BLaER1 treated with 17β-estradiol and CSF1 and Interleukin-3, amounts not matched to agents 10 nM and 100 nM (cell line): ENCODE data around the gene ATF7IP.
A peak's percentile ranks its signal among the peaks of the same experiment; 100 is the strongest.
"Not testable (repeated sequence)": the region's sequence is repeated elsewhere in the genome, so short reads cannot be mapped to it uniquely, and the experiment has no call there.

Experiments
- H3K27ac ChIP-seq, 11 experiments: shearing (Covaris generic); formaldehyde crosslinking; 2 replicates each; pipeline ENCODE4 v1.8.1; 2022
- H3K27me3 ChIP-seq, 11 experiments: shearing (Covaris generic); formaldehyde crosslinking; 2 replicates each; pipeline ENCODE4 v1.8.1; 2022
- H3K36me3 ChIP-seq, 11 experiments: shearing (Covaris generic); formaldehyde crosslinking; 2 replicates each; pipeline ENCODE4 v1.8.1; 2022
- H3K4me1 ChIP-seq, 10 experiments: shearing (Covaris generic); formaldehyde crosslinking; 2 replicates each; pipeline ENCODE4 v1.8.1; 2022
- H3K4me2 ChIP-seq, 11 experiments: shearing (Covaris generic); formaldehyde crosslinking; 2 replicates each; pipeline ENCODE4 v1.8.1; 2022
- H3K4me3 ChIP-seq, 10 experiments: shearing (Covaris generic); formaldehyde crosslinking; 2 replicates each; pipeline ENCODE4 v1.8.1; 2022
- H3K9ac ChIP-seq, 11 experiments: shearing (Covaris generic); formaldehyde crosslinking; 2 replicates each; pipeline ENCODE4 v1.8.1; 2022
- H3K9me3 ChIP-seq, 11 experiments: shearing (Covaris generic); formaldehyde crosslinking; replicated peaks in 1 of 11; 2 replicates each; pipeline ENCODE4 v1.8.1; 2022
- H4K20me1 ChIP-seq, 11 experiments: shearing (Covaris generic); formaldehyde crosslinking; 2 replicates each; pipeline ENCODE4 v1.8.1; 2022
- Cebpa-rat ChIP-seq, 11 experiments: shearing (Covaris generic); IDR thresholded peaks; 2 replicates each; pipeline ENCODE4 v1.8.1; 2022

ATF7IP gene

GRCh38 chr12:14340371-14340770 lies 25.1 kb upstream of the ATF7IP start:
- no peak for TF ChIP-seq Cebpa-rat (IDR thresholded peaks at IDR 0.05)
- Histone ChIP-seq H3K4me2 (no peak overlapping the region), H3K27me3 (no peaks in the 10 kb centered on the region), H3K4me3 (no peak overlapping the region), H3K27ac (no peak overlapping the region), H4K20me1 (no peaks in the 10 kb centered on the region), H3K4me1 (no peaks in the 10 kb centered on the region), H3K9me3 (peaks cover 64 to 96% (median 76%) of the 10 kb centered on the region in 11 experiments), H3K9ac (no peak overlapping the region), H3K36me3 (no peaks in the 10 kb centered on the region; a peak in 1 of 22 replicates)

DNA sequence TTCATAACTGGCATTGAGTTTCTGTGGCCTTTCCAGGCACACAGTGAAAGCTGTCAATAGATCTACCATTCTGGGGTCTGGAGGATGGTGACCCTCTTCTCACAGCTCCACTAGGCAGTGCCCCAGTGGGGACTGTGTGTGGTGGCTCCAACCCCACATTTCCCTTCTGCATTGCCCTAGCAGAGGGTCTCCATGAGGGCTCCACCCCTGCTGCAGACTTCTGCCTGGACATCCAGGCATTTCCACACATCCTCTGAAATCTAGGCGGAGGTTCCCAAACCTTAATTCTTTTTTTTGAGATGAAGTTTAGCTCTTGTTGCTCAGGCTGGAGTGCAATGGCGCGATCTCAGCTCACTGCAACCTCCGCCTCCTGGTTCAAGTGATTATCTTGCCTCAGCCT lies 14.0 kb upstream of the ATF7IP start:
- H4K20me1 ChIP-seq, H3K4me1 ChIP-seq, H3K27me3 ChIP-seq, H3K4me2 ChIP-seq, H3K36me3 ChIP-seq, H3K27ac ChIP-seq, H3K9ac ChIP-seq: not testable (repeated sequence)
- Histone ChIP-seq H3K4me3 (peak overlapping the region in 3 of 10 experiments; percentile 14 to 19 (median 17); a peak in 3 of 20 replicates), H3K9me3 (peaks cover 78 to 93% (median 85%) of the 10 kb centered on the region in 11 experiments)

DNA sequence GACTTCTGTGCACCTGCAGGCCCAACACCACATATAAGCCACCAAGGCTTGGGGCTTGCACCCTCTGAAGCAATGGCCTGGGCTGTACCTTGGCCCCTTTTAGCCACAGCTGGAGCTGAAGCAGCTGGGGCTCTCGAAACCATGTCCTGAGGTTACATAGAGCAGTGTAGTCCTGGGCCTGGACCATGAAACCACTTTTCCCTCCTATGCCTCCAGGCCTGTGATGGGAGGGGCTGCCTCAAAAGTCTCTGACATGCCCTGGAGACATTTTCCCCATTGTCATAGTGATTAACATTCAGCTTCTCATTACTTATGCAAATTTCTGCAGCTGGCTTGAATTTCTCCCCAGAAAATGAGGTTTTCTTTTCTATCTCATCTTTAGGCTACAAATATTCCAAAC lies 13.4 kb upstream of the ATF7IP start:
- peaks cover 74 to 93% (median 86%) of the 10 kb centered on the region in 11 experiments for H3K9me3 ChIP-seq

GRCh38 chr12:14354665-14355064 lies 10.8 kb upstream of the ATF7IP start:
- peaks cover 51 to 93% (median 74%) of the 10 kb centered on the region in 11 experiments for H3K9me3 ChIP-seq
- H4K20me1 ChIP-seq, H3K4me3 ChIP-seq, H3K4me2 ChIP-seq, H3K9ac ChIP-seq, H3K4me1 ChIP-seq, H3K36me3 ChIP-seq, H3K27ac ChIP-seq, H3K27me3 ChIP-seq: not testable (repeated sequence)

More for the DNA sequence above, 13.4 kb upstream of the ATF7IP start:
- H3K36me3 ChIP-seq, H3K27me3 ChIP-seq, H3K27ac ChIP-seq, H3K4me1 ChIP-seq, H3K9ac ChIP-seq, H3K4me2 ChIP-seq, H4K20me1 ChIP-seq: not testable (repeated sequence)
- peak overlapping the region in 3 of 10 experiments; percentile 14 to 19 (median 17); a peak in 4 of 20 replicates for H3K4me3 ChIP-seq

- no peak for TF ChIP-seq Cebpa-rat (IDR thresholded peaks at IDR 0.05)
- no peak overlapping the region for H3K27ac ChIP-seq
- H3K4me1 ChIP-seq, result no peaks in the 10 kb centered on the region
- no peaks in the 10 kb centered on the region; a peak in 1 of 22 replicates for H3K36me3 ChIP-seq
- no peak overlapping the region for H3K9ac ChIP-seq
- no peaks in the 10 kb centered on the region for H4K20me1 ChIP-seq
- H3K27me3 ChIP-seq, result no peaks in the 10 kb centered on the region
- H3K9me3 ChIP-seq, result peaks cover 43 to 93% (median 66%) of the 10 kb centered on the region in 11 experiments
- no peak overlapping the region for H3K4me2 ChIP-seq
- H3K4me3 ChIP-seq, result no peak overlapping the region
Observed at GRCh38 chr12:14356147-14356546, 9.3 kb upstream of the ATF7IP start.

DNA sequence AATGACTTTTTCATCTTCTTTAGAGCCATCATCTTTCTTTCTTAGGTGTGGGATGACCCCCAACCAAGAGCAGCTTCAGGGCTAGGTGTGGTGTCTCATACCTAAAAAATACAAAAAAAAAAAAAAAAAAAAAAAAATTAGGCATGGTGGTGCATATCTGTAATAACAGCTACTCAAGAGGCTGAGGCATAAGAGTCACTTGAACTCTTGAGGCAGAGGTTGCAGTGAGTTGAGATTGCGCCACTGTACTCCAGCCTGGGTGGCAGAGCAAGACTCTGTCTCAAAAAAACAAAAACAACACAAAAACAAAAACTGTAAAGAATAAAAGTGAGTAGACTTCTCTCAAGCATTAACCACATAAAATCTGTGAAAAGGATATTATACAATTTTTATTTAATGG lies 8.0 kb upstream of the ATF7IP start:
- Histone ChIP-seq H3K27ac (no peak overlapping the region), H3K27me3 (no peaks in the 10 kb centered on the region), H3K9ac (no peak overlapping the region), H3K9me3 (peaks cover 29 to 85% (median 53%) of the 10 kb centered on the region in 11 experiments), H3K4me3 (no peak overlapping the region), H3K4me2 (no peak overlapping the region), H3K4me1 (0 out of 20 replicates have a peak, but pooled peaks cover 0 to 2% (median 0%) of the 10 kb centered on the region in 10 experiments), H4K20me1 (no peaks in the 10 kb centered on the region), H3K36me3 (no peaks in the 10 kb centered on the region)
- TF ChIP-seq Cebpa-rat (IDR thresholded peaks at IDR 0.05), result no peak

DNA sequence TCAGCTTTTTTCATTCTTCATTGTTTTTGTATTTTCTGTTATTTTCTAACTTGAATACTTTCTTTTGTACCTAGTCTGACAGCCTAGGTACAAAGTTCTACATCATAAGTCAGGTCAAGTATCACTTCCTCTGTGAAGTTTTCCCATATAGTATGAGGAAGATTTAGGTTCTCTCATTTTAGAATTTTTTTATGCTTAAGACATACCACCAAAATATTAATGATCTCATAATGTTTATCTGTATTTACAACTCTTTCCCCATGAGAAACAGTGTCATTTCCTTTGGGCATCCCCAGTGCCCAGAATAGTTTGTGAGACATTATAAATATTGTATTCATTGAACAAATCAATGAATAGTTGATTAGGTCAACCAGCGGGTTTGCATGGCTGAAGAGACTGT lies 3.1 kb upstream of the ATF7IP start:
- H3K4me3 ChIP-seq, result no peak overlapping the region
- no peaks in the 10 kb centered on the region for H3K36me3 ChIP-seq
- H3K27me3 ChIP-seq, result no peaks in the 10 kb centered on the region
- H3K4me1 ChIP-seq, result peaks cover 0 to 7% (median 4%) of the 10 kb centered on the region in 10 experiments; a peak in 7 of 20 replicates
- H3K9me3 ChIP-seq, result peaks cover 3 to 63% (median 32%) of the 10 kb centered on the region in 11 experiments; a peak in 18 of 22 replicates
- no peaks in the 10 kb centered on the region for H4K20me1 ChIP-seq
- H3K4me2 ChIP-seq, result no peak overlapping the region
- TF ChIP-seq Cebpa-rat (IDR thresholded peaks at IDR 0.05), result no peak
- H3K27ac ChIP-seq, result no peak overlapping the region; a peak in 1 of 22 replicates
- no peak overlapping the region for H3K9ac ChIP-seq

- Histone ChIP-seq H3K9me3 (peaks cover 7 to 55% (median 35%) of the 10 kb centered on the region in 11 experiments), H3K4me2 (peak overlapping the region; percentile 27 to 78 (median 42); a peak in 19 of 22 replicates), H3K36me3 (peaks cover 10 to 13% (median 11%) of the 10 kb centered on the region in 11 experiments), H3K4me1 (peaks cover 0 to 17% (median 4%) of the 10 kb centered on the region in 10 experiments; a peak in 7 of 20 replicates), H3K27me3 (no peaks in the 10 kb centered on the region), H3K9ac (peak overlapping the region; percentile 80 to 91 (median 87); a peak in 20 of 22 replicates), H4K20me1 (no peaks in the 10 kb centered on the region; a peak in 1 of 22 replicates), H3K27ac (peak overlapping the region; percentile 90 to 96 (median 94); a peak in 21 of 22 replicates), H3K4me3 (peak overlapping the region; percentile 62 to 77 (median 66))
- TF ChIP-seq Cebpa-rat (IDR thresholded peaks at IDR 0.05), result no peak
Observed at GRCh38 chr12:14364583-14365271, 755 bp upstream of the ATF7IP start.

- H3K4me3 ChIP-seq, result peak overlapping the region; percentile 62 to 77 (median 66)
- H3K27me3 ChIP-seq, result no peaks in the 10 kb centered on the region
- peak overlapping the region; percentile 33 to 81 (median 74); a peak in 18 of 22 replicates for H3K4me2 ChIP-seq
- peaks cover 19 to 26% (median 21%) of the 10 kb centered on the region in 11 experiments for H3K36me3 ChIP-seq
- peak overlapping the region; percentile 90 to 96 (median 94) for H3K27ac ChIP-seq
- H3K4me1 ChIP-seq, result peaks cover 0 to 20% (median 4%) of the 10 kb centered on the region in 10 experiments; a peak in 7 of 20 replicates
- TF ChIP-seq Cebpa-rat (IDR thresholded peaks at IDR 0.05), result no peak
- peaks cover 0 to 3% (median 0%) of the 10 kb centered on the region in 11 experiments; a peak in 3 of 22 replicates for H4K20me1 ChIP-seq
- peak overlapping the region; percentile 80 to 91 (median 87) for H3K9ac ChIP-seq
- peaks cover 17 to 54% (median 43%) of the 10 kb centered on the region in 11 experiments for H3K9me3 ChIP-seq
Observed at GRCh38 chr12:14366209-14367039, 942 bp downstream of the ATF7IP start.
